ENCODE results near the gene RIBC2. TPM values are rescaled to one million over a fixed set of nuclear protein-coding genes. Genes with fewer than 3 reads are reported as not detected.
A peak's percentile ranks its signal among the peaks of the same experiment; 100 is the strongest.

Gene RIBC2
- total and polyA plus RNA-seq, 2 of the 13 experiments (the other 11 are each of a cell fraction or from before 2014, with no cell fraction given) = 0.55 TPM; not detected in 1

- TF ChIP-seq CTCF (CRISPR knock-in tag; IDR thresholded peaks at IDR 0.05) (peak; percentile 97), FOXA3 (CRISPR knock-in tag; IDR thresholded peaks at IDR 0.05) (0 out of 2 replicates have a peak, but pooled peaks have one; percentile 54), ZC3H13 (CRISPR knock-in tag; IDR thresholded peaks at IDR 0.05) (no peak), CCAR2 (optimal IDR thresholded peaks at IDR 0.05; ENCODE audit: low read depth, low read length) (no peak), PHF20 (CRISPR knock-in tag; IDR thresholded peaks at IDR 0.05) (peak; percentile 45; the same call in 1 of the 2 replicates), ZNF232 (CRISPR knock-in tag; IDR thresholded peaks at IDR 0.05; ENCODE audit: borderline replicate concordance) (peak; percentile 72; the same call in 1 of the 2 replicates), HOMEZ (CRISPR knock-in tag; IDR thresholded peaks at IDR 0.05; ENCODE audit: low read depth) (no peak), ZNF331 (CRISPR knock-in tag; IDR thresholded peaks at IDR 0.05) (peak; percentile 66; the same call in 1 of the 2 replicates), CREBL2 (CRISPR knock-in tag; IDR thresholded peaks at IDR 0.05; ENCODE audit: borderline replicate concordance) (no peak), ZBED4 (CRISPR knock-in tag; IDR thresholded peaks at IDR 0.05; ENCODE audit: borderline replicate concordance) (peak; percentile 65; the same call in 1 of the 2 replicates), ZNF691 (CRISPR knock-in tag; IDR thresholded peaks at IDR 0.05; ENCODE audit: borderline replicate concordance, low read depth) (peak; percentile 84; the same call in 1 of the 2 replicates), ZNF576 (CRISPR knock-in tag; IDR thresholded peaks at IDR 0.05) (no peak), TBX2 (CRISPR knock-in tag; IDR thresholded peaks at IDR 0.05; ENCODE audit: borderline replicate concordance) (peak; percentile 67; the same call in 1 of the 2 replicates), ZSCAN9 (CRISPR knock-in tag; IDR thresholded peaks at IDR 0.05; ENCODE audit: borderline replicate concordance) (0 out of 2 replicates have a peak, but pooled peaks have one; percentile 29), BORCS8-MEF2B (CRISPR knock-in tag; IDR thresholded peaks at IDR 0.05) (peak; percentile 80; the same call in 1 of the 2 replicates), YEATS2 (CRISPR knock-in tag; IDR thresholded peaks at IDR 0.05; ENCODE audit: borderline replicate concordance) (no peak; the same call in 1 of the 2 replicates), AHR (CRISPR knock-in tag; IDR thresholded peaks at IDR 0.05) (no peak), YEATS4 (CRISPR knock-in tag; IDR thresholded peaks at IDR 0.05; ENCODE audit: borderline replicate concordance) (peak; percentile 72; the same call in 1 of the 2 replicates), HDAC2 (CRISPR knock-in tag; IDR thresholded peaks at IDR 0.05) (0 out of 2 replicates have a peak, but pooled peaks have one; percentile 49), U2AF2 (IDR thresholded peaks at IDR 0.05; ENCODE audit: low read depth, low read length) (no peak)
These were observed 22.1 kb downstream of the RIBC2 start (continued) for GRCh38 chr22:45435544-45436139.

Measured in HepG2 (cell line).